ENCODE data around the gene TOM1L2.

TOM1L2 gene

GRCh38 chr17:17924131-17924856 lies 47.9 kb downstream of the TOM1L2 start:
- DNase-seq (ENCODE audit: low read depth), result no peak
- no peak overlapping the region for H3K4me3 ChIP-seq (ENCODE audit: control insufficient read depth, low read depth, low read length)
- TF ChIP-seq CTCF (IDR thresholded peaks at IDR 0.05; ENCODE audit: control insufficient read depth, insufficient read depth, low read depth, low read length, missing control alignments), result no peak

GRCh38 chr17:17922070-17922614 lies 50.1 kb downstream of the TOM1L2 start:
- TF ChIP-seq CTCF (IDR thresholded peaks at IDR 0.05; ENCODE audit: control insufficient read depth, insufficient read depth, low read depth, low read length, missing control alignments), result no peak
- H3K4me3 ChIP-seq (ENCODE audit: control insufficient read depth, low read depth, low read length), result no peak overlapping the region
- no peak for DNase-seq (ENCODE audit: low read depth)

- TF ChIP-seq CTCF (IDR thresholded peaks at IDR 0.05; ENCODE audit: control insufficient read depth, insufficient read depth, low read depth, low read length, missing control alignments), result no peak
- no peak overlapping the region for H3K4me3 ChIP-seq (ENCODE audit: control insufficient read depth, low read depth, low read length)
- peak; percentile 77 for DNase-seq (ENCODE audit: low read depth)
These were observed 50.8 kb downstream of the TOM1L2 start for GRCh38 chr17:17921192-17922069.

GRCh38 chr17:17919169-17920107 lies 52.8 kb downstream of the TOM1L2 start:
- DNase-seq (ENCODE audit: low read depth), result no peak
- peak; percentile 93 for TF ChIP-seq CTCF (IDR thresholded peaks at IDR 0.05; ENCODE audit: control insufficient read depth, insufficient read depth, low read depth, low read length, missing control alignments)
- H3K4me3 ChIP-seq (ENCODE audit: control insufficient read depth, low read depth, low read length), result no peak overlapping the region

- DNase-seq (ENCODE audit: low read depth), result no peak
- no peak for TF ChIP-seq CTCF (IDR thresholded peaks at IDR 0.05; ENCODE audit: control insufficient read depth, insufficient read depth, low read depth, low read length, missing control alignments)
- no peak overlapping the region for H3K4me3 ChIP-seq (ENCODE audit: control insufficient read depth, low read depth, low read length)
These were observed 54.8 kb downstream of the TOM1L2 start for GRCh38 chr17:17917394-17917793.

GRCh38 chr17:17915183-17915582 lies 57.0 kb downstream of the TOM1L2 start:
- TF ChIP-seq CTCF (IDR thresholded peaks at IDR 0.05; ENCODE audit: control insufficient read depth, insufficient read depth, low read depth, low read length, missing control alignments), result no peak
- DNase-seq (ENCODE audit: low read depth), result no peak
- H3K4me3 ChIP-seq (ENCODE audit: control insufficient read depth, low read depth, low read length), result no peak overlapping the region
